GM21515 (cell line): ENCODE data around the gene FAM13B.
"Not testable (repeated sequence)": the region's sequence is repeated elsewhere in the genome, so short reads cannot be mapped to it uniquely, and the experiment has no call there.

Source experiments
- ATAC-seq: cut with Tn5 transposase; IDR thresholded peaks from one replicate; pipeline ENCODE4 v1.9.1; 2021; ENCODE audit not compliant: unreplicated experiment

Gene FAM13B

DNA sequence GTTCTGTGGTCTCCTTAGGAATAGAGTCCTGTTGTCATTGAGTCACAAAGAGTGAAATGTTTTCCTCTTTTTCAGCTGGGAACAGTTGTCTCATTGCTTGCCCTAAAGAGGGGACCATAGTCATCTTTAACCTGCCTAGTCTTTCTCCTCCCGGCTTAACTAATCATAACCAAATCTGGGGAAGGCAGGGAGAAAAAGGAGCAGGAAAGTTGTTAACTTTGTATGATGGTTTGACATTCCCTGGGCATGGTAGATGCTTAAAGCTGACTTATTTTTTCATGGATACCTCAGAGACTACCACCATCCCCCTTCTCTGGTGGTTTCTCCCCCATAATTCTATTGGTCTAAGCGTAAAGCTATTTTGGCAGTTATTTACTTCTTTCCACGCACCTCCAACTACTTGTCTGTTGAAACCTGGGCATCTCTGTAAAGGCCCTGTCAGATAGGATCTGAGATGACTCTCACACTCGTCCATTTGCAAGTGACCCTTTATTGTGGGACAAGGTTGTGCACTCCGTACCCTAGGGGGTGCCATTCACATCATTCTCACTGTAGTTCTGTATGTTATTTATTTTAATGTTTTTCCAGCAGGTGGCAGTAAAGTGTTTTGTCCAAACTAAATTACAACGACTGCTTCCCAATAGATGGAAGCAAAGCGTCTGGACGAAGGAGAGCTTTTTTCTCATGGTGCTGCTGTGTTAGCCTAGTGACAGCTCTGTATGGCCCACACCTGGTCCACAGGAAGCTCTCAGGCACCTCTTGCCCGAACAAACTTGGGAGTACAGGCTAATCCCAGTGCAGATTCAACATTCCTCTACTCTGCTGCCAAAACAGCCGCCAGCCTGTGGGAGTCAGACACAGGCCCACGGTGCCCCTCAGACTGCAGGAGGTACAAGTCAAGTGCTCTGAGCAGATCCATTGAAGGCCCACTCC lies 3.0 kb upstream of the FAM13B start:
- ATAC-seq: peak; percentile 36

DNA sequence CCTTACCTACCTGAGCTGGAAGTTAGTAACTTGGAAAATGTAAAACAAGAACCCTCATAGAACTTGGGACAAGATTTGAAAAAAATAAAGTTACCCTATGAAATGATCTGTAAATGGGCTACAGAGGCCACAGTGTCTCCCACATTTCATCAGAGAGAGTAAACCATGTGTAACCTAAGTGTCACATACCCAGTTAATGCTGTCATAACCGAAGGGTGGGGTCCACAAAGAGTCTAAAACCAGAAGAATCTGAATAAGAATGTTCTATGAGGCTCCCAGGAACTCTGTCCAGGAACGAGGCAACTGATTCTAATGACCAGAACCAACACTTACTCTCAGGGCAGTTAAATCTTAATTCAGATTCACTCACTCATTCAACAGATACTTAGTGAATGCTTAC lies 1.0 kb upstream of the FAM13B start:
- no peak for ATAC-seq

DNA sequence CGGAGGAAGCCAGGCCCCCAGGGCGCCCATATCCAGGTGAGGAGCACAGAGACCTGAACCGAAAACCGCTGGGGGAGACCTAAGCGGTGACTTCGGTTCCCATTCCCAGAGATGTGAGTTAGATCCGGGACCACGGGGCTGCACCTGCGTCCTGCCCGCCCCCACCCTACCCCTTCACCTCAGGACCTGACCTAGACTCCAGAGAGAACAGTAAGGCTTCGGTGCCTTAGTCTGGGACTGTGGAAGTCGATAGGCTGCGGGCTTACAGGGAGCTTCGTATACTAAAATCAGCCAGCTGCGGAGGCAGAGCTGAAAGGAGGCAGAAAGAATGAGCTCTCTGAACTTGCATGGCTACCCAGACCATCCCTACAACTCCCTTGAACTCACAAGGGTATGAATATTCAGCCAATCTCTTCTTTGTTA lies 518 bp upstream of the FAM13B start:
- ATAC-seq: no peak

DNA sequence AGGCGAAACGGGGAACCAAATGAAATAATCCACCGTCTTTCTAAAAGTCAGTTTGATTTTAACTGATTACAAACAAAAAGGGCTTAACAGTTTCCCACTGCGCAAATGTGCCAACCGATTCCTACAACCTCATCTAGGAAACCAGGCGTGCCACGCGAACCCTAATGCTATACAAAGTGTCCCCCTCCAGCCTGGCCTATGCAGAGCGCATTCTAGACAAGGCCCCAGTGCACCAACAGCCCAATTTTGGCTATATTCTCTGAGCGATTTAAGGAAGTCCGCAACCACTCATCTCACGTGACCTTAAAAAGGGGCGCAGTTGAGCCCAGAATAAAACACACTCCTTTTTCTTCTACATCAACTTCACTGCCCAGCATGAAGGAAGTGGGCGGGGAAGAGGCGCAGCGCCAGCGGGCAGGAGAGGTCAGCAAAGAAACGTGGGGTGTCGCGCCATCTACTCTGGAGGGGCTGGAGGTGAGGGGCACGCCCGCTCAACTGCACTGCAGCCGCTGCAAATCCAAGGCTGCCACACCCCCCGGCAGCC lies 779 bp downstream of the FAM13B start:
- peak; percentile 46 for ATAC-seq

DNA sequence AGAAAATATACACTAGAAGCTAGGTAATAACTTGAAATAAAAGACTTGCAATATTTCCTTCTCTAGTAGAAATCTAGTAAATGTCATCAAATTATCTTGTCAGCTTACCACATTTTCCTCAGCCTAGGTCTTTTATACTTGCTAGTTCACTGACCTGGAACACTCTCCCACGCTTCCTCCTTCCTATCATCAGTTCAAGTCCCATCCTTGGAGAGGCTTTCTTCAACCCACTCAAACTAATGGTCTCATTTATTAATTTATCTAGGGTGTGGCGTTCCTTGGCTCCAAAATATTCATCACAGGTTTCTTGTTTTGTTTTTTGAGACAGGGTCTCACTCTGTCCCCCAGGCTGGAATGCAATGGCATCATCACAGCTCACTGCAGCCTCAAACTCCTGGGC lies 2.9 kb downstream of the FAM13B start:
- ATAC-seq: no peak

DNA sequence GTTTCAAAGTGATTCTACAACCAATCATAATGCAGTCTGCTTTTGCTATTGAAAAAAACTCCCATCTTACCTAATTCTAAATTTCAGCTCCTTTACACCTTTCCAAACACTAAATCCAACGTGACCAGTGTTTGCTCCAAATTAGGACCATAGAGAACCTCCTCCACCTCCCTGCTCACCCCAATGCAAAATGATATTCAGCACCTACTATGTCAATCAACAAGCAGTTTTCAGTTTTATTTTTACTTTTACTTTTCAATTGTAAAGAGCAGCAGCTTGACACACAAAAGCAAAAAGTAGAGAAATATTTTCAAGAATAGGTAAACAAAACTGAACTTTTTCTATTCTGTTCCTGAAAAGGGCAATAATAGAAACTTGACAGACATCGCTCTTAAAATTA lies 3.4 kb downstream of the FAM13B start:
- no peak for ATAC-seq

DNA sequence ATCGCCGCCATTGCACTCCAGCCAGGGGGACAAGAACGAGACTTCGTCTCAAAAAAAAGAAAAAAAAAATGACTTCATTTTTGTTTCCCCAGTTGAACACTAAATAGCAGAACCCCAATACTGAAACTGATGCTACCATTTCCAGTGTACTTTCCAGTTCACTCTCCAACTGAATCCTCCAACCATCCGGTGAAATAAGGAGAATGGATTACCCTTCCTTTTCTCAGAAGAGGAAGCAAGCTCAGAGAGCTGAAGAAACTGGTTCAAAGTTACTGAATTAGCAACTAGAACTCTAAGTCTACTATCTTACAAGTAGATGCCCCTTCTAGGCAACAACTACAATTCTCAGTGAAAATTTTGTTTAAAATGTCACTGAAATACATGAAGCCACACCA lies 3.9 kb downstream of the FAM13B start:
- no peak for ATAC-seq

DNA sequence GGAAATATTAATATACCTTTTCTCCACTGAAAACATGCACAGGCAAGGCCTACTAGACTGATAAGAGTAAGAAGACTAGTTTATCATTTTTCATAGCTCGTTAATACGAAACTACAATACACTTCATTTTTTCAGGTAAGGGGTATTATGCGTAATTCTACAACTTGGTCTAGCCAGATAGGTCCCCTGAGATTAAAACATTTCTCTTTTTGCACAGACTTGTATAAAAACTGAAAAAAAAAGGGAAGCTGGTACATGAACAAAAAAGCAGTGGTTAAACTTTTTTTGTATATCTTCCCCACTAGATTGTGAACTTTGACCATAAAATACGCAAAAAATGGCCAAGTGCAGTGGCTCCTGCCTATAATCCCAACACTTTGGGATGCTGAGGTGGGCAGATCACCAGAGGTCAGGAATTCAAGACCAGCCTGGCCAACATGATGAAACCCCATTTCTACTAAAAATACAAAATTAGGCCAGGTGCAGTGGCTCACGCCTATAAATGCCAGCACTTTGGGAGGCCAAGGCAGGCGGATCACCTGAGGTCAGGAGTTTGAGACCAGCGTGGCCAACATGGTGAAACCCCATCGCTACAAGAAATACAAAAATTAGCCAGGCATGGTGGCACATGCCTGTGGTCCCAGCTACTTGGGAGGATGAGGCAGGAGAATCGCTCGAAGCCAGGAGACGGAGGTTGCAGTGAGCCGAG lies 4.5 kb downstream of the FAM13B start:
- not testable (repeated sequence) for ATAC-seq

DNA sequence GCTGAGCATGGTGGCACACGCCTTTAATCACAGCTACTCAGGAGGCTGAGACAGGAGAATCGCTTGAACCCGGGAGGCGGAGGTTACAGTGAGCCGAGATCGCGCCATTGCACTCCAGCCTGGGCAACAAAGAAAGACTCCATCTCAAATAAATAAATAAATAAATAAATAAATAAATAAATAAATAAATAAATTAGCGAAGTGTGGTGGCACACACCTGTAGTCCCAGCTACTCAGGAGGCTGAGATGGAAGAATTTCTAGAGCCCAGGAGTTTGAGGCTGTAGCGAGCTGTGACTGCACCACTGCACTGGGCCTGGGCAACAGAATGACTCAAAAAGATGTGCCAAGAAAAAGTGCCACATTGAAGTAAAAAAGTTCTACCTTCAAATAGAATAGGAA lies 6.1 kb downstream of the FAM13B start:
- not testable (repeated sequence) for ATAC-seq

DNA sequence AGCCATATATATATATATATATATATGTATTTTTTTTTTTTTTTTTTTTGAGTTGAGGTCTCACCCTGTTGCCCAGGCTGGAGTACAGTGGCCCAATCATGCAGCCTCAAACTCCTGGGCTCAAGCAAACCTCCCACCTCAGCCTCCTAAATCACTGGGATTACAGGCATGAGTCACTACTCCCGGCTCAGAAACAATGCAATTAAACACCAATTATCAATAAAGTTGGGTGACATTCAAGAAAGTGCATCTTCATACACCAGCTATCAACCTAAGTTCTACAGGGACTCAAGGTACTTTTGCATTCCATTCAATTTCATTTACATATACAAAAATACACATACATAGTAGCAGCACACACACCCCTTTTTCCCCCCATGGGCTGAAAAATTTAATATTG lies 7.6 kb downstream of the FAM13B start:
- no peak for ATAC-seq

DNA sequence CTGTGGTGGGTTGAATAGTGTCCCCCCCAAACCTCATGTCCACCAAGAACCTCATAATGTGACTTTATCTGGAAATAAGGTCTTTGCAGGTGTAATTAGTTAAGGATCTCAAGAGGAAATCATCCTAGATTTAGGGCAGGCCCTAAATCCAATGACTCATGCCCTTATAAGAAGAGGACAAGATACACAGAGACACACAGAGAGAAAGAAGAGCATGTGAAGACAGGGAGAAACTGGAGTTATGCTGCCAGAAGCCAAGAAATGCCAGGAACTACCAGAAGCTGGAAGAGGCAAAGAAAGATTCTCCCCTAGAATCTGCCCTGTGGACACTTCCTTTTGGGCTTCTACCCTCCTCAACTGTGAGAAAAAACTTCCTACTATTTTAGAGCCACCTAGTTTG lies 8.8 kb downstream of the FAM13B start:
- ATAC-seq: no peak

DNA sequence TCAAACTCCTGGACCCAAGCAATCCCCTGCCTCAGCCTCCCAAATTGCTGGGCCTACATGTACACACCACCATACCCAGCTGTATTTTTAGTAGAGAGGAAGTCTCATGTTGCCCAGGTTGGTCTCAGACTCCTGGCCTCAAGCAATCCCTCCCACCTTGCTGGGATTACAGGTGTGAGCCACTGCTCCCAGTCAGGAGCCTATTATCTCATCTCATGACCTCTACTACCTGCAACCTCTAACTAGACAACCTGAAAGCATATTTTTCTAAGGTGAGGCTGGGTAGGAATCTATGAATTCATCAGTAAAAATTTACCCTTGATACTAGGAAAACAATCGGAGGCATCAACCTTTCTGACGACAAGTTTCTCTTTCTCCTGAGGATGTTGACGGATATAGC lies 10.0 kb downstream of the FAM13B start:
- ATAC-seq: no peak

DNA sequence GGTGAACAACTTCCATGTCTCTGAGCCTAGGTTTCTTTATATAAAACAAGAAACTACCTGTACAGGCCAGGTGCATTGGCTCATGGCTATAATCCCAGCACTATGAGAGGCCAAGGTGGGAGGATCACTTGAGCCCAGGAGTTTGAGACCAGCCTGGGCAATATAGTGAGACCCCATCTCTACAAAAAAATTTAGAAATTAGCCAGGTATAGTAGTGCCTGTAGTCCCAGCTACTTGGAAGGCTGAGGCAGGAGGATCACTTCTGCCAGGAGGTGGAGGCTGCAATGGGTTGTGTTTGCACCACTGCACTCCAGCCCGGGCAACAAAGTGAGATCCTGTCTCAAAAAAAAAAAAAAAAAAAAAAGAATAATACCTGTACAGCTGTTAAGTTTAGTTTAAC lies 11.1 kb downstream of the FAM13B start:
- ATAC-seq: no peak

DNA sequence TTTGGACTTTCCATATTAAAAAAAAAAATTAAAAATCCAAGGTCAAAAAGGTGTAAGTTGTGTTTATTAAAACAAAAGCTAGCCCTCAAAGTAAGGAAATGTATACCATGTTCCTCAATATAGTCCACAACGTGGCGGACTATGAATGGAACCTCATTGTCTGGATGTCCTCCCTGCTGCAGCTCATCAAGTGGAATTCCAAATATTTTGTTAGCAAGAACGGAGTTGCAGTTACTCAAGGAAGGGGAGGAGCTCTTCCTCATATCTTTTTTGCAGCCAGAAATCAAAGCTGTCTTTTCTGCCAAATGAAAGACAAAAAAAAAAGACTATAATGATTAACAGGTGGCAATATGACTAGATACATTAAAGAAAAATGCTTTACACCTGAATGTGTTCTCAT lies 14.0 kb downstream of the FAM13B start:
- ATAC-seq: no peak

DNA sequence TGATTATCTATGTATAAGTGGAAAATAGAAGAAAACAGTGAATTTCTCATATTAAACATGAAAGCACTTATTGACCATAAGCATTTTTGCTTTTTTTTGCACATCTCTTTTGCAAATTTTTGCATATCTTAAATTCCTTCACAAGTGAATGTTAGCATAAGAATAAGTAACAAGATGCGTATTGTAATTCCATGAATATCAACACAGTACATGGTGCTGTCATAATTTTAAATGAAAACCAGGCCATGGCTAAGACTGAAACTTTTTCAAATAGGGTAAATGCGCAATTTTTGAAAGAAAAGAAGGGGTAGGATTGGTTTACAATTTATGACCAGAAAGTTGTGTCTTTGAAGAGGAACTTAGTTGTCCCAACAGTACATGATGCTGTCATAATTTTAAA lies 17.0 kb downstream of the FAM13B start:
- no peak for ATAC-seq

DNA sequence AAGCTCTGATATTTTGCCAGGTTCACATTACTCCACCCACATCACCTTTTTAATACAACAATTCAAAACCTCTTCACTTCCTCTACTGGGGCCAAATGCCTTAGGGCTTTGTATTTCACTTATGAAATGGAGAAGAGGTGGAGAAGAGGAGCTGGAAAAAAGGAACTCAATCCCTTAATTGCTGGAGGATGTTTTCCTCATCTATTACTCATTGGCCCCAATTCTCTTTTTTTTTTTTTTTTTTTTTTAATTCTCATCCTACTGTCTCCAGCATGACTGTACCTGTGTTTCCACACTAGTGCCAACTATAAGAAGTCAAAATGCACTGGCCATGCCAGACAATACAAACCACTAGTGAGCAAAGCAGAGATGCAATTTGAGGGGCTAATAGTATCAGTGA lies 20.9 kb downstream of the FAM13B start:
- ATAC-seq: no peak

DNA sequence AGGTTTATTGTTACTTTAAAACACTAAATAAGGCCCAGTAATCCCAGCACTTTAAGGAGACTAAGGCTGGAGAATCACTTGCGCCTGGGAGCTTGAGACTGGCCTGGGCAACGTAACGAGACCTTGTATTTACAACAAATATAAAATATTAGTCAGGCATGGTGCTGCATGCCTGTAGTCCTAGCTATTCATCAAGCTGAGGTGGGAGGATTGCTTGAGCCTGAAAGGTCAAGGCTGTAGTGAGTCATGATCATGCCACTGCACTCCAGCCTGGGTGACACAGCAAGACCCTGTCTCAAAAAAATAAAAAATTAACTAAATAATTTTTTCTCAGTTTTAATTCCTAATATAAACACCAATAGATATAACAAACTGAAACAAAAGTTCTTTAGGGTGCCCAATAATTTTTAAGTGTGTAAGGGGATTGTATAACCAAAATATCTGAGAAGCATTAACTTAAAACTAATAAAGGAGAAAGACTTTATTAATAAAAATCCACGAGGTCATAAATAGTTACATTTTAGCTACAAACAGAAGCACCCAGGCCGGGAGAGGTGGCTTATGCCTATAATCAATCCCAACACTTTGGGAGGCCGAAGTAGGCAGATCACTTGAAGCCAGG lies 32.7 kb downstream of the FAM13B start:
- ATAC-seq: no peak

DNA sequence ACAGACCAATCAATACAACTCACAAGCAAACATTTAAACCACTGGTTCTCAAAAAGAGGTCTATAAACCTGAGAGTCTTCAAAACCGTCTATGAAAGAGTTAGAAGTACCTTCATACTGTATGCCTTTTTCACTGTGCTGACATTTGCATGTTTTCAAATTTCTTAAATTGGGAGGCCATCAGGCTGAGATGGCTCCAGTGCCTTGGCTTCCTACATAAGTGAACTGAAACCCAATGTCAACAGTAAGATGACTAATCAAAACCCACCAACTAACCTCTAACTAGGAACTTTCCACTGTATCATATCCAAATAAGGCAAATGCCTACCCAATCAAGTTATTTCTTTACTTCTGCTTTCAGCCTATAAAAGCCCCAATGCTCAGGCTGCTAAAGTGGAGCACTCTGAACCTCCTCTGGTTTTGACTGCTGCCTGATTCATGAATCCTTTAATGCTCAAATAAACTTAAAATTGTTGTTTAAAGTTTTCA lies 35.1 kb downstream of the FAM13B start:
- ATAC-seq: no peak

DNA sequence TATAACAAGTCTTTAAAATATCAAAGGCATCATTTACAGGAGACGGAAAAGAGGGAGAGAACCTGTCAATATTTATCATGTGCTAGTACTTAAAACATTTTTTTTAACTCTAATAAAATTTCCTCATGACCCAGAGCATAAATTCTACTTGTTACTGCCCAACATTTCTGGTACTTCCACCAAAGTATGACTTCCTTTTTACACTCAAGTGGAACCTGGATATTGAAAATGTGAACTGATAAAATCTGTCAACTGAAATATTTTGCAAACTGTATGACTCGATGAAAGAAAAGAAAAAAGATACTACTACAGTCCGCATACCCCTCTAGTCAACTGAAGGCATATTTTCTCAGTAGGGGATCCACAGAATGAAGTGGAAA lies 37.1 kb downstream of the FAM13B start:
- no peak for ATAC-seq

DNA sequence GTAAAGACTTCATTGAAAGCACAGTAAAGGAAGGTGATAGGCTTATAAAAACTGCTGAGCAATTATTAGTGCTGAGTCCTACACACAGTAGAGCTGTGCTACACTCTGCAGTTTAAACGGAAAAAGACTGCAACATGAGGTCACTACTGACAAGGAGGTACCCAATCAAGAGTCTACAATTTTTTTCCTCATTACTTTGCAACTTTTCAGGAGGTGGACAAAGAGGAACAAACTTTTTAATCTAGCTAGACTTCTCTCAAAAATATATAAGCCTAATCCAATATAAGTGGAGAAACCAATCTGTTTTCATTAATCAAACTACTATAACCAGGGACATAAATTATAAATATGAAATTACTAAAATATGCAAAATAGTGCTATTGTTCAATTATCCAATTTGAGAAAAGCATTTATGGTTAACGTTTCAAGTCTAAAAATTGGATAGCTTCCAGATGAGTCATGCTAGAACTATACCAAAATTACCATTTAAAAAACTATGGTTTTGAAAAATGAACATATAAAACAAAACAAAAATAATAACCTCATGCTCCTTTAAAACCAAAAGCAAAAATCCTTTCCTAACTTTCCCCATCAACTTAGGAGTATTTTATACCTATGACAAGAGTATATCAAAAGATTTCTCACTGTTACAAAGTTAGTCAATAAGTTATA lies 37.7 kb downstream of the FAM13B start:
- no peak for ATAC-seq

DNA sequence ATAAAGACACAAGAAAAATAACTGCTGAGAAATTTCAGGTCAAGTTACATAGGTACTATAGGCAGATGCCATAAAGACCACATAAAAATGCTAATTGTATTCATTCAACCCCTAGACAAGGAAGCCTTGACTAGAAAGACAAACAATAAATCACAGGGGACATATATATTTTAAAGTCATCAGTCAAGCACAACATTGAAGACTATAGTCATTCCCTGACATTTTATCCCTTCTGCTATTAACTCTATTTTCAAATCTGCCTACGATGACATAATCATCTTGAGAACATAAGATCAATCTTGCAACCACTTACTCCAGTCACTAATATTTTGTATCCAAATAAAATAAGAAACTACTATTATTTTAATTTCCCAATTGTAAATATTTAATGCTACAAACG lies 38.3 kb downstream of the FAM13B start:
- ATAC-seq: no peak
